IPS DF 6.9 (cell line): ENCODE results near the gene CYP27C1.
"Not testable (repeated sequence)": the region's sequence is repeated elsewhere in the genome, so short reads cannot be mapped to it uniquely, and the experiment has no call there.

Source experiments
- DNase-seq: peaks from one replicate; pipeline ENCODE4 v3.0.0-alpha.2; 2013; ENCODE audit warnings: low read depth, low spot score
- H3K27ac ChIP-seq: one replicate; pipeline ENCODE4 v1.5.1; 2013; ENCODE audit warnings: low read length, control low read depth
- H3K27me3 ChIP-seq: 2 replicates; pipeline ENCODE4 v1.6.1; 2013; ENCODE audit warnings: mild to moderate bottlenecking, low read length; ENCODE audit not compliant: control insufficient read depth, insufficient read depth
- H3K36me3 ChIP-seq: 2 replicates; pipeline ENCODE4 v1.6.1; 2013; ENCODE audit warnings: low read length; ENCODE audit not compliant: control insufficient read depth, insufficient read depth
- H3K4me1 ChIP-seq: 2 replicates; pipeline ENCODE4 v1.6.1; 2013; ENCODE audit warnings: low read length; ENCODE audit not compliant: control insufficient read depth, insufficient read depth
- H3K4me3 ChIP-seq: 2 replicates; pipeline ENCODE4 v1.5.1; 2013; ENCODE audit warnings: mild to moderate bottlenecking, low read length
- H3K9me3 ChIP-seq: 2 replicates; pipeline ENCODE4 v1.6.1; 2013; ENCODE audit warnings: low read length, inconsistent platforms; ENCODE audit not compliant: control insufficient read depth, insufficient read depth
- WGBS: extraction: QIAGEN DNeasy Blood & Tissue Kit; methylation state at CpG from one replicate; pipeline ENCODE4 v1.1.7; 2013; ENCODE audit warnings: mixed read lengths, missing lambda C conversion rate; ENCODE audit not compliant: insufficient read length, insufficient coverage; 5-methylcytosine and 5-hydroxymethylcytosine counted together

The CYP27C1 gene

GRCh38 chr2:127220102-127220767 lies at the start of gene CYP27C1:
TSS of gene CYP27C1 (minus strand) at chr2:127220299. CDS start at chr2:127220270, 29 bp downstream.
- DNase-seq = no peak
- Histone ChIP-seq H3K4me3 (peak within 1 kb of the TSS; percentile 59), H3K27ac (no peak within 1 kb of the TSS), H3K9me3 (no peaks in the 10 kb centered on the region), H3K4me1 (peaks cover 2% of the 10 kb centered on the region; the same call in 1 of the 2 replicates), H3K27me3 (peaks cover 4% of the 10 kb centered on the region; the same call in 1 of the 2 replicates), H3K36me3 (no peaks in the 10 kb centered on the region)
- WGBS = no CpG with 5 or more reads among the region's 43 CpGs

GRCh38 chr2:127261804-127262406 lies 41.8 kb upstream of the CYP27C1 start:
- no peak overlapping the region for H3K27ac ChIP-seq
- no peaks in the 10 kb centered on the region for H3K27me3 ChIP-seq
- H3K9me3 ChIP-seq = no peaks in the 10 kb centered on the region
- no peaks in the 10 kb centered on the region for H3K4me1 ChIP-seq
- peaks cover 25% of the 10 kb centered on the region for H3K36me3 ChIP-seq
- WGBS = no CpG with 5 or more reads among the region's 8 CpGs
- no peak for DNase-seq
- H3K4me3 ChIP-seq = no peak overlapping the region

GRCh38 chr2:127259355-127259754 lies 39.3 kb upstream of the CYP27C1 start:
- no peaks in the 10 kb centered on the region for H3K9me3 ChIP-seq
- H3K4me1 ChIP-seq = no peaks in the 10 kb centered on the region
- H3K27me3 ChIP-seq = no peaks in the 10 kb centered on the region
- H3K36me3 ChIP-seq = peaks cover 28% of the 10 kb centered on the region
- DNase-seq = no peak
- H3K27ac ChIP-seq = no peak overlapping the region
- no peak overlapping the region for H3K4me3 ChIP-seq
- no CpG with 5 or more reads among the region's 5 CpGs for WGBS

- Histone ChIP-seq H3K9me3 (no peaks in the 10 kb centered on the region), H3K27me3 (no peaks in the 10 kb centered on the region), H3K36me3 (peaks cover 28% of the 10 kb centered on the region), H3K4me3 (no peak overlapping the region), H3K27ac (no peak overlapping the region), H3K4me1 (no peaks in the 10 kb centered on the region)
- DNase-seq = no peak
- WGBS = no CpG with 5 or more reads among the region's 8 CpGs
These were observed 36.8 kb upstream of the CYP27C1 start for GRCh38 chr2:127256866-127257265.

- Histone ChIP-seq H3K36me3 (peaks cover 28% of the 10 kb centered on the region), H3K27ac (no peak overlapping the region), H3K4me3 (no peak overlapping the region), H3K4me1 (no peaks in the 10 kb centered on the region), H3K27me3 (no peaks in the 10 kb centered on the region), H3K9me3 (no peaks in the 10 kb centered on the region)
- no CpG with 5 or more reads among the region's 3 CpGs for WGBS
- DNase-seq = no peak
These were observed 36.3 kb upstream of the CYP27C1 start for GRCh38 chr2:127256381-127256780.

GRCh38 chr2:127255721-127256120 lies 35.6 kb upstream of the CYP27C1 start:
- H3K4me3 ChIP-seq = no peak overlapping the region
- no peaks in the 10 kb centered on the region for H3K9me3 ChIP-seq
- no peaks in the 10 kb centered on the region for H3K4me1 ChIP-seq
- H3K27me3 ChIP-seq = no peaks in the 10 kb centered on the region
- peaks cover 23% of the 10 kb centered on the region for H3K36me3 ChIP-seq
- DNase-seq = no peak
- H3K27ac ChIP-seq = no peak overlapping the region
- WGBS = no CpG with 5 or more reads among the region's 6 CpGs

- H3K4me3 ChIP-seq = no peak overlapping the region
- H3K27ac ChIP-seq = no peak overlapping the region
- H3K9me3 ChIP-seq = no peaks in the 10 kb centered on the region
- WGBS = no CpG with 5 or more reads among the region's 2 CpGs
- H3K27me3 ChIP-seq = no peaks in the 10 kb centered on the region
- H3K36me3 ChIP-seq = peaks cover 19% of the 10 kb centered on the region; the same call in 1 of the 2 replicates
- no peaks in the 10 kb centered on the region for H3K4me1 ChIP-seq
- no peak for DNase-seq
These were observed 35.0 kb upstream of the CYP27C1 start for GRCh38 chr2:127255146-127255545.

GRCh38 chr2:127254386-127254981 lies 34.4 kb upstream of the CYP27C1 start:
- H3K4me3 ChIP-seq = no peak overlapping the region
- H3K27me3 ChIP-seq = no peaks in the 10 kb centered on the region
- peaks cover 17% of the 10 kb centered on the region; the same call in 1 of the 2 replicates for H3K36me3 ChIP-seq
- no CpG with 5 or more reads among the region's 7 CpGs for WGBS
- H3K27ac ChIP-seq = no peak overlapping the region
- no peak for DNase-seq
- H3K9me3 ChIP-seq = no peaks in the 10 kb centered on the region
- no peaks in the 10 kb centered on the region for H3K4me1 ChIP-seq

- not testable (repeated sequence) for H3K4me1 ChIP-seq, H3K27me3 ChIP-seq, DNase-seq, H3K9me3 ChIP-seq, H3K36me3 ChIP-seq, H3K27ac ChIP-seq, H3K4me3 ChIP-seq
- WGBS = no CpG with 5 or more reads among the region's 2 CpGs
These were observed 21.1 kb upstream of the CYP27C1 start for GRCh38 chr2:127241184-127241583.

GRCh38 chr2:127239395-127239794 lies 19.3 kb upstream of the CYP27C1 start:
- no peaks in the 10 kb centered on the region for H3K27me3 ChIP-seq
- H3K36me3 ChIP-seq = no peaks in the 10 kb centered on the region
- no peaks in the 10 kb centered on the region for H3K4me1 ChIP-seq
- WGBS = no CpG with 5 or more reads among the region's 1 CpG
- no peak for DNase-seq
- H3K4me3 ChIP-seq = no peak overlapping the region
- H3K27ac ChIP-seq = no peak overlapping the region
- H3K9me3 ChIP-seq = no peaks in the 10 kb centered on the region
